Vagina (tissue), 2 donors: Measurements from ENCODE around the gene MFN2. TPM values are rescaled to one million over a fixed set of nuclear protein-coding genes. Genes with fewer than 3 reads are reported as not detected.
A peak's percentile ranks its signal among the peaks of the same experiment; 100 is the strongest.

Source experiments
- DNase-seq, 2 donors: peaks; one replicate each; pipeline ENCODE4 v3.0.0-alpha.2; 2017; ENCODE audit errors: extremely low spot score in 2 of 2
- H3K27ac ChIP-seq: fragments of 200-600 bp; sonication (generic); one replicate; pipeline ENCODE4 v1.5.1; 2019
- H3K27me3 ChIP-seq: fragments of 200-600 bp; sonication (generic); one replicate; pipeline ENCODE4 v1.5.1; 2019
- H3K36me3 ChIP-seq, 2 donors: fragments of 200-600 bp; sonication (generic); one replicate each; pipeline ENCODE4 v1.5.1; 2017 to 2019
- H3K4me1 ChIP-seq: fragments of 200-600 bp; sonication (generic); one replicate; pipeline ENCODE4 v1.5.1; 2019
- H3K4me3 ChIP-seq, 2 donors: fragments of 200-600 bp; sonication (generic); 1 replicate in 1 of 2; 2 replicates in 1 of 2; pipeline ENCODE4 v1.5.1; 2016 to 2019
- H3K9me3 ChIP-seq: fragments of 200-600 bp; sonication (generic); one replicate; pipeline ENCODE4 v1.5.1; 2019
- POLR2A ChIP-seq, 2 donors: fragments of 450-650 bp; IDR thresholded peaks; one replicate each; pipeline ENCODE4 v1.6.1; 2017; ENCODE audit warnings: antibody characterized with exemption in 2 of 2, mild to moderate bottlenecking in 2 of 2, moderate library complexity in 2 of 2
- POLR2AphosphoS5 ChIP-seq, 2 donors: sonication (generic); formaldehyde crosslinking; IDR thresholded peaks; one replicate each; pipeline ENCODE4 v1.9.0; 2017; ENCODE audit warnings: antibody characterized with exemption in 2 of 2, mild to moderate bottlenecking in 2 of 2, low read depth in 1 of 2; ENCODE audit not compliant: insufficient read depth in 1 of 2
- intact Hi-C: fragments of 100-400 bp; cut with DNase I; formaldehyde crosslinking; loops from one replicate; pipeline ENCODE4 v1.15.1; 2023
- total RNA-seq: library from RNA; depleted of rRNA; stranded (reverse); fragments of >200 nt; gene quantifications from one replicate; pipeline ENCODE4 v1.2.3, GENCODE V29; 2016
- TF ChIP-seq, protein P1 (sequence below), 3 experiments: fragments of 450-650 bp in 2 of 3; fragments of 200-600 bp in 1 of 3; sonication (generic) in 1 of 3; IDR thresholded peaks; one replicate each; pipeline ENCODE4 v1.5.1; 2017 to 2019; ENCODE audit warnings: antibody characterized with exemption in 3 of 3, mild to moderate bottlenecking in 2 of 3, moderate library complexity in 2 of 3

The MFN2 gene
- total RNA-seq, 1 donor from 2014 or later: 61.6 TPM

DNA sequence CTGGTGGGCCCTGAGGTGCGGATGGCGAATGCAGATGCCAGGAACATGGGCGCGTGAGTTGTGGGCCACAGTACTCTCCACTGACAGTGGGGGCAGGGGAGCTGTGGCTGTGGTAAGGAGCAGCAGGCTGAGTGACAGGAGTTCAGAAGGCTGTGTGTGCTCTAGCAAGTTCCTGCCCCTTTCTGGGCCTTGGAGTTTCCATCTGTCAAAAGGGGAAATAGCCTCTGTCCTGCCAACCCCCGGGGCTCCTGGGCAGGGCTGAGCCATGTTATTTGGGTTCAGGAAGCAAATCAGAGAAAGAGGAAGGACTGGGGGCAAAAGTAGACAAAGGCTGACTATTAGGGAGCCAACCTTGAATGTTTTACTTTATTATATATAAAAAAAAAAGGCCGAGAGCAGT lies 19.5 kb upstream of the MFN2 start:
- Histone ChIP-seq H3K27me3 (no peaks in the 10 kb centered on the region), H3K4me3 (no peak overlapping the region), H3K4me1 (peaks cover 12% of the 10 kb centered on the region), H3K9me3 (no peaks in the 10 kb centered on the region), H3K36me3 (peaks cover 0 to 58% of the 10 kb centered on the region in 2 donors), H3K27ac (no peak overlapping the region)
- DNase-seq: no peak
- intact Hi-C loops: no loop called here
- TF ChIP-seq POLR2AphosphoS5 (IDR thresholded peaks at IDR 0.05; ENCODE audit: insufficient read depth in 1 of 2, low read depth in 1 of 2) (no peak), POLR2A (IDR thresholded peaks at IDR 0.05) (no peak)
- TF ChIP-seq, protein P1, sequence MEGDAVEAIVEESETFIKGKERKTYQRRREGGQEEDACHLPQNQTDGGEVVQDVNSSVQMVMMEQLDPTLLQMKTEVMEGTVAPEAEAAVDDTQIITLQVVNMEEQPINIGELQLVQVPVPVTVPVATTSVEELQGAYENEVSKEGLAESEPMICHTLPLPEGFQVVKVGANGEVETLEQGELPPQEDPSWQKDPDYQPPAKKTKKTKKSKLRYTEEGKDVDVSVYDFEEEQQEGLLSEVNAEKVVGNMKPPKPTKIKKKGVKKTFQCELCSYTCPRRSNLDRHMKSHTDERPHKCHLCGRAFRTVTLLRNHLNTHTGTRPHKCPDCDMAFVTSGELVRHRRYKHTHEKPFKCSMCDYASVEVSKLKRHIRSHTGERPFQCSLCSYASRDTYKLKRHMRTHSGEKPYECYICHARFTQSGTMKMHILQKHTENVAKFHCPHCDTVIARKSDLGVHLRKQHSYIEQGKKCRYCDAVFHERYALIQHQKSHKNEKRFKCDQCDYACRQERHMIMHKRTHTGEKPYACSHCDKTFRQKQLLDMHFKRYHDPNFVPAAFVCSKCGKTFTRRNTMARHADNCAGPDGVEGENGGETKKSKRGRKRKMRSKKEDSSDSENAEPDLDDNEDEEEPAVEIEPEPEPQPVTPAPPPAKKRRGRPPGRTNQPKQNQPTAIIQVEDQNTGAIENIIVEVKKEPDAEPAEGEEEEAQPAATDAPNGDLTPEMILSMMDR (IDR thresholded peaks at IDR 0.05): no peak

DNA sequence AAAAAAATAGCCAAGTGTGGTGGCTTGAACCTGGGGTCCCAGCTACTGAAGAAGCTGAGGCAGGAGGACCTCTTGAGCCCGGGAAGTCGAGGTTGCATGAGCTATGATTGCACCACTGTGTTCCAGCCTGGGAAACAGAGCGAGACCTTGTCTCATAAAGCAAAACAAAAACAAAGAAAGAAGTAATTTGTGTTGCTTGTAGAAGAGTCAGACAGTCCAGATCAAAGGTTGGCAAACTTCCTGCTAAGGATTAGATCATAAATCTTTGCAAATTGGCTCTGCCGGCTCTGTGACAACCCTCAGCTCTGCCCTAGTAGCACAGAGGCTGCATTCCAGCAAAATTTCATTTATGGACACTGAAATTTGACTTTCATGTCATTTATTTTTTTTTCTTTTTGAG lies 19.0 kb upstream of the MFN2 start:
- DNase-seq: no peak
- Histone ChIP-seq H3K27me3 (no peaks in the 10 kb centered on the region), H3K36me3 (peaks cover 0 to 62% of the 10 kb centered on the region in 2 donors), H3K9me3 (no peaks in the 10 kb centered on the region), H3K4me1 (peaks cover 12% of the 10 kb centered on the region), H3K27ac (no peak overlapping the region), H3K4me3 (no peak overlapping the region)
- intact Hi-C loops: no loop called here
- TF ChIP-seq, protein P1 (IDR thresholded peaks at IDR 0.05): no peak
- TF ChIP-seq POLR2AphosphoS5 (IDR thresholded peaks at IDR 0.05; ENCODE audit: insufficient read depth in 1 of 2, low read depth in 1 of 2) (no peak), POLR2A (IDR thresholded peaks at IDR 0.05) (no peak)

DNA sequence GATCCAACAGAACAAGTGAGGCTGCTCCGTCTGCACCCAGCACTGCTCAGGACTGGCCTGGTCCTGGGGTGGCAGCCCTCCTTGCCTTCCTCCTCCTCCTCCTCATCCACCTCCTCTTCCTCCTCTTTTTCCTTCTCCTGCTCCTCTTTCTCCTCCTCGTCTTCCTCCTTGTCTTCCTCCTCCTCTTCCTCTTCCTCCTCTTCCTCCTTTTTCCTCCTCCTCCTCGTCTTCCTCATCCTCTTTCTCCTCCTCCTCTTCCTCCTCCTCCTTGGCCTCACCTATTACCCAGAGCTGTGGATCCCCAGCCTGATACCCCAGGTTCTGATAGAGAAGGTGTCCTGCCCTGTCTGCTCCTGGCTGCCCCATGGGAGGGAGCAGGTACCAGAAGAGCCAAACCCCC lies 16.6 kb upstream of the MFN2 start:
- Histone ChIP-seq H3K9me3 (no peaks in the 10 kb centered on the region), H3K27ac (no peak overlapping the region), H3K36me3 (peaks cover 0 to 46% of the 10 kb centered on the region in 2 donors), H3K27me3 (no peaks in the 10 kb centered on the region), H3K4me3 (no peak overlapping the region), H3K4me1 (peaks cover 12% of the 10 kb centered on the region)
- TF ChIP-seq, protein P1 (IDR thresholded peaks at IDR 0.05): no peak
- TF ChIP-seq POLR2AphosphoS5 (IDR thresholded peaks at IDR 0.05; ENCODE audit: insufficient read depth in 1 of 2, low read depth in 1 of 2): no peak
- no peak for TF ChIP-seq POLR2A (IDR thresholded peaks at IDR 0.05)
- no peak for DNase-seq
- intact Hi-C loops: no loop called here

DNA sequence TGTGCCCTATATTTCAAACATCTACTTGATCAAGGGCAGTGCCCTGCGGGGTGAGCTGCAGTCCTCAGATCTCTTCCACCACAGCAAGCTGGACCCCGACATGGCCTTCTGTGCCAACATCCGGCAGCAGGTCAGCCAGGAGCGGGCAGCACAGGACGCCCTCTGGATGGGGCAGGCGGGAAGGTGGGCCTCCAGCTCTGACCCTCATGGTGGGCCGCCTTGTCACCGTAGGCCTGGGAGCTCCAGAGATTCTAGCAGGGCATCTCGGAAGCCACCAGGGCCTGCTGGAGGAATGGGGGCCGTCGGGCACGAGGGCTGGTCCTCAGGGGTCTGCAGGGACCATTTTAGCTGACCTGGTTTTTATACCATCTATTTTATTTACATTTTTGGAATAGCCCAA lies 15.6 kb upstream of the MFN2 start:
- intact Hi-C loops: no loop called here
- no peak overlapping the region for H3K4me3 ChIP-seq

DNA sequence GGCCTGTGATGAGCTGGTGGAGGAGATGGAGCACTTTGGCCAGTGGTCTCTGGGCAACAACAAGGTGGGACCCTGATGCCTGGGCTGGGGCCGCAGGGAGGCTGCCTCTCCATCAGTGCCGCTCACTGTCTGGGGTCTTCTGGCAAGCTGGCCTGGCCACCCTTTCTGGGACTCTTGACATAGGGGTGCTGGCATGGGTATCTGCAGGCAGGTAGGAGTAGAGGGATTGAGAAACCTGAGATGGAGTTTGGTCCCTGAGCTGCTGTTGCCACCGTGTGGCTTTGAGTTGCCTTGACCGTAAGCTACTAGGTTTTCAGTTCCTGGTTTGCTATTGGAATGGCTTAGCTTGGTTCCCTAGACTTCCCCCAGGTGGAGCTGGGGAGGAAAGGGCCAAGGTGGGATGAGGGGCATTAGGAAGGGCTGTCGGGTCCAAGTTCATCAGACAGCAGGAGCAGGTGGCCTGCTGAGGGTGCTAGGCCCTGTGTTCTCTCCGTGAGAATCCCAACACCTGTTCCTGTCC lies 13.2 kb upstream of the MFN2 start:
- H3K27ac ChIP-seq: no peak overlapping the region
- H3K36me3 ChIP-seq: peaks cover 0 to 33% of the 10 kb centered on the region in 2 donors

More for the DNA sequence above, 15.6 kb upstream of the MFN2 start:
- TF ChIP-seq POLR2AphosphoS5 (IDR thresholded peaks at IDR 0.05; ENCODE audit: insufficient read depth in 1 of 2, low read depth in 1 of 2): no peak
- Histone ChIP-seq H3K27ac (no peak overlapping the region), H3K4me1 (peaks cover 12% of the 10 kb centered on the region), H3K9me3 (no peaks in the 10 kb centered on the region), H3K36me3 (peaks cover 0 to 45% of the 10 kb centered on the region in 2 donors), H3K27me3 (no peaks in the 10 kb centered on the region)
- DNase-seq: no peak

More for the DNA sequence above, 13.2 kb upstream of the MFN2 start:
- no peak for DNase-seq
- no peak overlapping the region for H3K4me3 ChIP-seq
- no peaks in the 10 kb centered on the region for H3K4me1 ChIP-seq
- no peaks in the 10 kb centered on the region for H3K9me3 ChIP-seq
- intact Hi-C loops: no loop called here
- H3K27me3 ChIP-seq: no peaks in the 10 kb centered on the region
- TF ChIP-seq, protein P1 (IDR thresholded peaks at IDR 0.05): peak in 1 of 3 experiments; percentile 11
- TF ChIP-seq POLR2A (IDR thresholded peaks at IDR 0.05): no peak
